ACHN (cell line): Measurements from ENCODE around the gene ZNF664.
"Not testable (repeated sequence)": the region's sequence is repeated elsewhere in the genome, so short reads cannot be mapped to it uniquely, and the experiment has no call there.

Source experiments
- DNase-seq: peaks from one replicate; pipeline ENCODE4 v3.0.0-alpha.2; 2015
- in situ Hi-C: cut with HindIII; loops from 2 replicates; pipeline ENCODE4 v1.10.0; 2017; ENCODE audit warnings: low sequenced_read_pairs, low pct_ligation_motif_present, low pct_unique_long_range_greater_than_20kb

Gene ZNF664

DNA sequence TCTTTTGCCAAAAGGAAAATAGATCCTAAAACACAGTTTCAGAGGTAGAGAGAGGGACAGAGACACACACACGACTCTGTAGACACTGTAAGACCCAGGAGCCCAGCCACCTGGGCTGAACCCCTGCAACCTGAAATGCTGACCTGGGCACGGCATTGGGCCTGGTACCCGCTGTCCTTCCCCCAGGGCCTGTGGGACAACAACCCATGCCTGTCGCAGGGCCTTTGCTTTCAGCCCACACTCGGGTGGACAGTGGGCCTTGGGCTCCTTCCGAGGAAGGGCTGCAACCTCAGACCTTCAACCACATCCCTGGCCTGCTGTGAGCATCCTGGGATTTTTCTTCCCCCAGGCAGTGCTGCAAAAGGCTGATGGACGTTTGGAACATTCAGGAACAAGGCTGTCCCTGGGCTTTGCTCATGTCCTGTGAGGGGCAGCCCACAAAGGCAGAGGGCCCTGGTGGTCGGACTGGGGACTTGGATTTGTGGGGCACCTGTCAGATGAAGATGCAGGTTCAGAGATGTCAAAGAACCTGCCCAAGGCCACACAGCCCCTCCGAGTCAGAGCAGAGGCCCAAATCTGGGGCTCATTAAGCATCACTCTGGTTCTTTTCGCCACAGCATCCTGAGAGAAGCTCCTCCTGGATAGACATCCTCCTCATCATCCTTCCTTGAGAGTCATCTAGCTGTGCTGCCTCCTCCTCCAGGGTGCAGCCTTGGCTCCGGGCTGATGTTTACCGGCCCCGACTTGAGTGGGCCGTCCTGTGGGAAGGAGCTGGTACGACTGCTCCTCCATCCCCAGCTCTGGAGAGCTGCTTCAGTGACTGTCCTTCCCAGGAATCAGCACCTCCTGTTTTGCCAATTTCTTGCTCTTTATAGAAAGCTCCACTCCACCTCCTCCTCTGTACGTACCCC, 33.0 kb upstream of the ZNF664 start:
- in situ Hi-C loops: no loop called here
- no peak for DNase-seq

DNA sequence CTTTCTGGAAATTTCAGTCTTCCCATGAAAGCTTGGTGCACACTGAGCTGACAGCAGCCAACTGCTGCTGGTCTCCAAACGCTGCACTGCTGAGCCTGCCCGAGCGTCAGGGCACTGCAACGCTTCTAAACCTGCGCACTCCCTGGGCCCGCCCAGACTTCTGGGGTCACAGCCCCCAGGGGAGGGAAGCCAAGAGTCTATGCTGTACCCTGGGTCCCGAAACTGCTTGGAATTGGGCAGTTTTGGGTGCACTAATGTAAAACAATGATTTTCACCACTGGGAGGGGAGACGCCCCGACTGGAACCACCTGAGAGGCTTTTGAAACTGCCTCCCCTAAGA, 32.4 kb upstream of the ZNF664 start:
- in situ Hi-C loops: no loop called here
- no peak for DNase-seq

DNA sequence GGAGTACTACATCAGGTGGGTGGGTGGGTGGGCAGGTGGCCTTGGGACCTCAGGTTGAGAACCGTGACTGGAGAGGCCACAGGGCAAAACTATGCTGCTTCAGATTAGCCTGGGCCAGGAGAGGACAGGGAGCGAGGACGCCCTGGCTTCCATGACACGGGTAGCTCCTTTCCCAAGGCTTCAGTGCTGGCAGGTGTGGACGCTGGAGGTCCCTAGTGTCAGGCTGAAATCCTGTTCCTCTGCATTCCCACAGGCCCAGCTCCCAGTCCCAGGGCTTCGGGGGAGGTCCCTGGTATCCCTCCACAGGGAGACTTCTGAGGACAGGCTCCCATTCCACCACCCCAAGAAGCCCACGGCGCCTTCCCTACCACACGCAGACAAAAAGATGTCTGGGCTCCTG, 32.0 kb upstream of the ZNF664 start:
- no peak for DNase-seq
- in situ Hi-C loops: no loop called here

DNA sequence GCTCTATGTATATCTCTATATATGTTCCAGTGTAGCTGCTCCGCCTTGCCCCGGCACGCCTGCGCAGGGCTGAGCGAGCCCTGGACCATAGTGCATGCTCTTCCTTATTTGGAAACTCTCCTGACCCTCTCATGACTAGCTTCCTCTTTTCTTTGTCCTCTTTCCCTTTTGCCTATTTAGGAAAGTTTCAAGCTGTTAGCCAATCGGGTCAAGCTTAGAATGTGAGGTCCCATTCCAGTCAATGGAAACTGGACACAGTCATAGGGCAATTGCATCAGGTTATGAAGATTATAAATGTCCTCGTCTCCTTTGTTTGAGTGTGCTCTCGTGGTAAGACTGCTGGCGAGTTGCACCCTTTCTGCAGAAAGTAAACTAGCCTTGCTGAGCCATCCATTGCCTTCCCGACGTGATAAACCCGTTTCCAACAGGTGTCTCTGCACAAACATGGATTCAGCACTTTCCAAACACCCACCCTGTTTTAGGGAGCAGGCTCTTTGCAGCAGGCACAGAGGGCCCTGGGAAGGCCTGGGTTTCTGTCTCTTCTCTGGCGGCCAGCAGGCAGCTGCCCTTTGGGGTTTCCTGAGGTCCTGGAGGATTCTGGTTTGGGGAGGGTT, 31.3 kb upstream of the ZNF664 start:
- no peak for DNase-seq
- in situ Hi-C loops: no loop called here

DNA sequence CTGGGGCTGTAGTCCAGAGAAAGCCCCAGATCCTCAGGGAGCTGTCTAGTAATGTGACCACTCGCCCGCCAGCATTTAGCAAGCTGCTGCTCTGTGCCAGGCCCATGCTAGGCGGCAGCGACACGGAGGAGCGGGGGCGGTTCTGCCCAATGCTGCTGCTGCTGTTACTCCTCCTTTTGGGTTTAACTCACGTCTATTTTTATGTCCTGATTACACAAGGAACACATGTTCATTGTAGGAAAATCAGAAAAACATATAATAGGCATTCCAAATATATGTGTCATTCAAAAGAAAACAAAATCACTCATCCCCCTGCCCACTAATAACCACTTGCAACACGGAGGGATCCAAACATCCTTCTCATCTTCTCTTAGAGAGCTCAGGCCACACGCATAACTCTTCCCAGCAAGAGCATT, 30.8 kb upstream of the ZNF664 start:
- in situ Hi-C loops: no loop called here
- DNase-seq: no peak

DNA sequence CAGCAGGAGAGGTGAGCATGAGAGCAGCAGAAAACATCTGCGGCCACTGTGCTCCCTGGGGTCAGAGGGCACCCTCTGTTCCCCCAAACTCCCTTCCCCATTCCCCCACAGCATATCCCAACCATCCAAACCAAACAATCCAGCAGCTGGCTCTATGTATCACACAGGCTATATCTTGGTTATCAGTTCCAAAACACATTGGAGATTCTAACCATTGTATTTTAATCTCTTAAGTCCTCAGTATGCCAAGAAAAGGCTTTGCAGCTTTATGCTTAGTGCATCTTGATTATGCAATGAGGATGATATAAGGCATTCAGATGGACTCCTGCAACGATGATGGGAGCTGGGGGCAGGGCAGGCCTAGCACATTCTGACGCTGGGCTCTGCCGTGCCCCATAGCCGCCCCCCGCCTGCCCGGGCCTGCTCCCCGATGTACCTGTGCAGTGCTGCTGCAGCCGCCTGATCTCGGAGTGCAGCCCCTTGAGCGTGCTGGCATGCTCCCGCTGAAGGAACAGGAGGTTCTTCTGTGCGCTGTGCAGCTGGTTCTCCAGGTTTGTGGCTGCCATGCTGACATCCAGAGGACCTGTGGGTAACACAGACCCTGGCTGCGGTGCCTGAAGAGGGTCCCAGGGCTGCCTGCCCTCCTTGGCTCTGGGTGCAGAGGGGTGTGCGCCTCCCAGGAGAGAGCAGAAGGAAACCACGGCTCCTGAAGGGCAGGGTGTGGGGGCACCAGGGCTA, 29.9 kb upstream of the ZNF664 start:
- in situ Hi-C loops: no loop called here
- DNase-seq: no peak

DNA sequence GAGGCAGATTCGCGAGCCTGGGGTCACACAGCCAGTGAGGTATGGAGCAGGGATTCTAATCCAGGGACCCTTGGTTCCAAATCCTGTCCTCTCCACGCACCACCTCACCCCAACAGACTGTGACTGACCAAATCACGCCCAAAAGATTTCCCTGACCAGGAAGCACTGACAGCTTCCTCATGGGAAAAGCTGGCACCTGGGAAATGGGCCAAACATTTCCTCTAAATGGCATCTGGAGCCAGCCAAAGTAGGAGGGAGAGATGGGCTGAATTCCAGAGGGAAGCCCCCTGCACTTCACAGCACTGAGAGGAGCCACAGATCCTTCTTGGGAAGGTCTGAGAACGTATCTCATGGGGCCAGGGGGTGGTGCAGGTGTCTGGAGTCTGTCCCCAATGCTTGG, 29.2 kb upstream of the ZNF664 start:
- no peak for DNase-seq
- in situ Hi-C loops: no loop called here

DNA sequence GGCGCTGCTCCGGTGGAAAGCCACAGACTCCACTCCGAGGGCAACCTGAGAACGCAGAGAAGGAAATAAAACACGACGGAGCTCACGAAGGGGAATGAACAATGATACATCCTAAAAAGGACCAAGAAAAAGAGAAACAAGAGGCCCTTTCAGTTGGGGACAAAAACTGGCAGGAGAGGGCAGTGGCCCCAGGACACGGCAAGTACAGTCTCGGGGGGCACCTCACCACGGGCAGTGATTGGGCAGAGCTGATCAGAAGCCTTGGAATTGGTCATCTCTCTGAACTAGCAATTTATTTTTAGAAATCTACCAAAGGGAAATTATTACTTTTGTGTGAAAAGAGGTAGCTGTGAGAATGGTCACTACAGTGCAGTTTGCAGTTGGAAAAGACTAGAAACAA, 28.3 kb upstream of the ZNF664 start:
- no peak for DNase-seq
- in situ Hi-C loops: no loop called here

DNA sequence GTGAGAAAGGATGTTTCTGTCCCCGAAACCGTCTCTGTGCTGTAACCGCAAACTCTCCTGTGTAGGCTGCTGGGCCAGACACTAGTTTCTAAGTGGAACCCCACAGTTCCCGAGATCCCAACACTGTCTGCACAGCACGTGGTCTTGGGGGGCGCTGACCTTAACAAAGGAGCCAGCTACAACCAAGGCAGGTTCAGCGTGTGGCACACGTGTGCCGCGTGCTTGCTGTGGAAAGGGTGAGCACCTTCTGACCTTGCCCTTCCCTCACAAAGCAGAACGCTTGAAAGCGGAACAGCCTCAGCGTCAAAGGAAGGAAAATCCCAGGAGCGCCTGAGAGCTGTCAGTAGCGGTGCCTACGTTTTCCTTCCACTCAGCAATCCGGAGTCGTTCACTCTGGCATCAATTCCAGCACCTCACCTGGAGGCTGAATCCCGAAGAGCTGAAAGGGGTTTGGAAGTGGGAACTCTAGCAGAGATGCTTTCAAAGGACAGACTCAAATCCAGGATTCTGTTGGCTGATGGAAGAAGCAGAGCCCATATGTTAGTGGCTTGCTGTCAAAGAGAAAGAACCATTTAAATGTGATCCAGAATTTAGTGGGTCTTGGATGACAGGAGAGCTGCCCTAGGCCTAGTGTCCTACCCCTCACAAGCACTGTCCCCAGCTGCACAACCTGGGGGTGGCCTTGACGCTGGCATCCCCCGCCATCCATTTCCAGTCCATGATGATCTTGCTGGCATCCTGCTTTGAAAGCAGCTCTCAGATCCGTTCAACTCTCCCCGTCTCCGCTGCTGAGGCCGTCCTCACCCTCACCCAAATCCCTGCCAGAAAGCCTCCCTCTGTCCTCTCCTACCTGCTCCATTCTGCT, 27.5 kb upstream of the ZNF664 start:
- DNase-seq: no peak
- in situ Hi-C loops: no loop called here

DNA sequence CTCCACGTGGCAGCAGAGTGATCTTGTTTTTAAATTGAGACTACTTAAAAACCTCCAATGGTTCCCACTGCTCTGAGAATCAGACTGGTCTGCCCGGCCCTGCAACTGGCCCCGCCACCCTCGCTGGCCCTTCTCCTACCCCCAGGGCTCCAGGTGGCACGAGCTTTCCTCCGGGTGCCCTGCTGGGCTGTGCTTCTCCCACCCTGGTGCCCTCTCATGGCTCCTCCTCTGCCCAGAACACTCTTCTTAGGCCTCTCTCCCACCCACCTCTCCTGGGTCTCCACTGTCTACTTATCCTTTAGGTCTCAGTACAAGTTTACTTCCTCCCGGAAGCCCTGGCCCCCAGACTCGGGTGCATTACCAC, 26.9 kb upstream of the ZNF664 start:
- in situ Hi-C loops: no loop called here
- DNase-seq: no peak

DNA sequence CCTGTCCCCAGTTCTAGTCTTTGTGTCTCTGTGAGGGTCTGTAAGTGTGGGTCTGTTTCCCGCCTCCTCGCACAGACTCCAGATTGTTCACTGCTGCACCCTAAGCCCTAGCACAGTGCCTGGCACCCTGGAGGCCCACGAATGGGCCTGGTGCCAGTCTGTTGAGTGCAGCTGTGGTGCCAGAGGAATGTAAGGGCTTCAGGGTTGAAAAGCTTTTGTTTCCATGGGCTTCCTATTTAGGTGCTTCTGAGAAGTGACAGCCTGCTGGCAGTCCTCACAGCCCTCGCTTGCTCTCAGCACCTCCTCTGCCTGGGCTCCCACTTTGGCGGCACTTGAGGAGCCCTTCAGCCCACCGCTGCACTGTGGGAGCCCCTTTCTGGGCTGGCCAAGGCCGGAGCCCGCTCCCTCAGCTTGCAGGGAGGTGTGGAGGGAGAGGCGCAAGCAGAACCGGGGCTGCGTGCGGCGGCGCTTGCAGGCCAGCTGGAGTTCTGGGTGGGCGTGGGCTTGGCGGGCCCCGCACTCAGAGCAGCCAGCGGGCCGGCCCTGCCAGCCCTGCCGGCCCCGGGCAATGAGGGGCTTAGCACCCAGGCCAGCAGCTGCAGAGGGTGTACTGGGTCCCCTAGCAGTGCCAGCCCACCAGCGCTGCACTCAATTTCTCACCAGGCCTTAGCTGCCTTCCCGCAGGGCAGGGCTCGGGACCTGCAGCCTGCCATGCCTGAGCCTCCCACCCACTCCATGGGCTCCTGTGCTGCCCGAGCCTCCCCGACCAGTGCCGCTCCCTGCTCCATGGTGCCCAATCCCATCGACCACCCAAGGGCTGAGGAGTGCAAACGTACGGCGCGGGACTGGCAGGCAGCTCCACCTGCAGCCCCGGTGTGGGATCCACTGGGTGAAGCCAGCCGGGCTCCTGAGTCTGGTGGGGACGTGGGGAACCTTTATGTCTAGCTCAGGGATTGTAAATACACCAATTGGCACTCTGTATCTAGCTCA, 26.2 kb upstream of the ZNF664 start:
- in situ Hi-C loops, DNase-seq: not testable (repeated sequence)

DNA sequence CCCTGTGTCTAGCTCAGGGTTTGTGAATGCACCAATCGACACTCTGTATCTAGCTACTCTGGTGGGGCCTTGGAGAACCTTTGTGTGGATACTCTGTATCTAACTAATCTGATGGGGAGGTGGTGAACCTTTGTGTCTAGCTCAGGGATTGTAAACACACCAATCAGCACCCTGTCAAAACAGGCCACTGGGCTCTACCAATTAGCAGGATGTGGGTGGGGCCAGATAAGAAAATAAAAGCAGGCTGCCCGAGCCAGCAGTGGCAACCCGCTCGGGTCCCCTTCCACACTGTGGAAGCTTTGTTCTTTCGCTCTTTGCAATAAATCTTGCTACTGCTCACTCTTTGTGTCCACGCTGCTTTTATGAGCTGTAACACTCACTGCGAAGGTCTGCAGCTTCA, 25.5 kb upstream of the ZNF664 start:
- DNase-seq, in situ Hi-C loops: not testable (repeated sequence)

DNA sequence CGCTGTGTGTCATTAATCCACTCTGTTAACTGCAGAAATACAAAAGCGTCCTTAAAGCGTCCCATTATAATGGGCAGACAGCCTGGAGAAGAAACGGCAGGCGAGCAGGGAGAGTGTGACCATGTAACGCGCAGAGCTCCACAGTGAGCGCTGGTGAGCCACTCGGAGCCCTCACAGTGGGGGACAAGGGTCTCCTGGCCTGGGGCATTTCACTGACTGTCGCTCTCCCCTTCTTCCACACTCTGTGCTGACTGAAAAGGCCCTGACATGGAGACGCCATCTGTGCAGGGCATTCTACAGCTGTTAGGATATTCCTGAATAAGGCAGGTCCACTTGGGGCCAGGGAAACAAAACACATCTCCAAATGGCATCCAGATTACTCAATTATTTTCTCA, 24.6 kb upstream of the ZNF664 start:
- in situ Hi-C loops: no loop called here
- DNase-seq: no peak

DNA sequence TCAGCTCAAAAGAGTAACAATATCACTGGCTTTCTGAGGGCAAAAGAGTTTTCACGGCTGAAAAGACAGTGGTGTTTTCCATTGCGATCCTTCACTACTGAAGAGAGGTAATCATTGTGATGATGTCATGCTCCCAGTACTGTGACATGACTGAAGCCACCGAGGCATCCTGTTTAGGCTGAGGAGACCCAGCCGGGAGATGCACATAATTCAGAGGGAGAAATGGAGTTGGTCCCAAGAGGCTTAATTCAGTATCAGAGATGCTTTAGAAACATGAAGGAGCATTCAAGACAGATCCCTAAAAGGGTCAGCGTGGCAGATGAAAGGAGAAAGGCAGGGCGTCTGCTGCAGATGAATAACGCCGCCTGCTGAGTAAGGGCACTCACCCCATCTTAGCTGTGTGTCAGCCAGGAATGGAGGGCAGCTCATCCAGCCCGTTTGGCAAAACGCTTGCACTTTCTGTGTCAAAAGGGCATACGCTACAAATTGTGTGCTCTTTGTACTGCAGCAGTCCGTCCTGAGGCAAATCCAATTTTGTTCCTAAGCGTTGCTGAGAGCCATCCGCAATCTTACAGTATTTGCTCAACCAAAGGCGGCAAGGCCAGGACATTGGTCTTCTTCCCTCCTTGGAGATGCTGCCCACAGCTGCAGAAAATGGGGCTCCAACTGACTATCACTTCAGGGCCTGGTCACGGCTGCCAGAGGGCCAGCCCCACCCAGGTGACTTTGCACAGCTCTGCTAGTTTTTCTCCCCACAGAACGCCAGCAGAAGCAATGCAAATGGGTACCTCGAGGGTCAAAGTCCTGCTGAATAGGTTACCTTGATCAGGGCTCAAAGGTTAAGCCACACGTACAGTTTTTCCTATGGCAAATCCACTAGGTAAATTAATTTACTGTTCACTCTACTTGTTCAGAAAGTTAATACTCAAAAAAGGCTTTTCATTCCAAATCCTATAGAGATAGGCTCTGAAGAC, 23.9 kb upstream of the ZNF664 start:
- in situ Hi-C loops: no loop called here
- DNase-seq: no peak

DNA sequence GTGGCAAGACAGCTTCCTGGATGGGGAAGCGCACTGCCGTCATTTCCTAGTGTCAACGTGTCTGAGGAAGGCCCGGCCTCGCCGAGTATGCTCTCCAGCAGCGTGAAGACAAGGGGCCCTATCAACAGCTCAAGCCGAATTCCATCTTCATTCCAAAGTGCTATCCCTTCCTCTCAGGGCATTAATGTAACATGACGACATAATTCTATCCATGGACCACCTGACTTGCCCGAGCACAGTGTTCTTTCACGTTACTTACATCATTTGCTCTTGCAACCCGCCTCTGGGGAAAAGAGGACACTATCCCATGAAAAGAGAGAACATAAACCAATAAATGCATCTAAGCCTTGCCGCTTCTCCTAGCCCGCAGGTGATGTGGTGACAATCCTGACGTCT, 23.2 kb upstream of the ZNF664 start:
- in situ Hi-C loops: no loop called here
- no peak for DNase-seq

DNA sequence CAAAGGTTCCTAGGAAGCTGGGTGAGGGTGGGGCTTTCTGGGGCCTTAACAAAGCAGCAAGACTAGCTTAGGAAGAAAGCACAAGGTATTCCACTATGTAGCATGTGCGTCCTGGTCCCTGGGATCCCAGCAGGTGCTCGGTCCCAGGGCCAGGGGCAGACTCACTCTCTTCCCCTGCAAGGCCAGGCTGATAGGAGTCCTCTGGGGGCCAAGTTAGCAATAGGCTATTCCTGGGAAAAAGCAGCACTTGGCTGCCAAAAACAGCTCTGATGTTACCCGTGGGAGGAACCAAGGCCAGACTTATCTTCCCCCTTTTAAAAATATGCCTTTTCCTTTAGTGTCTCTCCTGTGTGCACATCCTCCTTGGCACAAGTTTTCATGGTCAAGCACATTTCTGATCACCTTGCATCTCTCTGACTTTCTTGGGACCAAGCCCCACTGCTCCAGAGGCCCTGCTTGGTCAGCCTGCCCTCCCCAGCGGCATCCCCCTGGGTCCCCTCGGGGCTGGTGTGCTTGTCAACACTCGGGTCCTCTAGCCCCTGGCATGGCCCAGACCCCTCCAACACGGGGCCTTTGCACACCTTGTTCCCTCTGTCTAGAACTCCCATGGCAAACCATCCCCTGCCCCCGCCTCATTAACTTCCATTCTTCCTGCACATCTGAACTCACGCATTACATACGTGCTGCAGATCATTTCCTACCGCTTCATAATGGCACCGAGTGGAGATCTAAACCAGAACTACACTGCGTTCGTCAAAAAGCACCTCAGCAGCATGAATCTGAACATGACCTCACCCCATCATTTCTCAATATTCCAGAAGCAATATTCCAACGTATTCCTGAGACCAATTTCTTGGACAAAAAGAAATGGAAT, 22.3 kb upstream of the ZNF664 start:
- in situ Hi-C loops: no loop called here
- no peak for DNase-seq
